Measurements from ENCODE around the gene ZNF273.
A peak's percentile ranks its signal among the peaks of the same experiment; 100 is the strongest.
"Not testable (repeated sequence)": the region's sequence is repeated elsewhere in the genome, so short reads cannot be mapped to it uniquely, and the experiment has no call there.

The ZNF273 gene

GRCh38 chr7:64890761-64891362 lies 12.2 kb upstream of the ZNF273 start:
- DNase-seq = peak in 1 of 2 donors; percentile 35

GRCh38 chr7:64891363-64892081 lies 11.6 kb upstream of the ZNF273 start:
- DNase-seq = not testable (repeated sequence)

- DNase-seq = peak in 1 of 2 donors; percentile 26
Measured at GRCh38 chr7:64892116-64892515, 11.0 kb upstream of the ZNF273 start.

- no peak for DNase-seq
Measured at GRCh38 chr7:64892666-64893309, 10.3 kb upstream of the ZNF273 start.

- DNase-seq = no peak
Measured at GRCh38 chr7:64893401-64893800, 9.7 kb upstream of the ZNF273 start.

GRCh38 chr7:64902461-64902805 lies 640 bp upstream of the ZNF273 start:
- not testable (repeated sequence) for DNase-seq

- DNase-seq = no peak
Measured at GRCh38 chr7:64904008-64904407, 935 bp downstream of the ZNF273 start.

- no peak for DNase-seq
Measured at GRCh38 chr7:64905133-64905532, 2.1 kb downstream of the ZNF273 start.

GRCh38 chr7:64905547-64905946 lies 2.5 kb downstream of the ZNF273 start:
- no peak for DNase-seq

GRCh38 chr7:64907641-64908326 lies 4.7 kb downstream of the ZNF273 start:
- DNase-seq = no peak

GRCh38 chr7:64908358-64908757 lies 5.3 kb downstream of the ZNF273 start:
- DNase-seq = no peak

- no peak for DNase-seq
Measured at GRCh38 chr7:64914557-64914956, 11.5 kb downstream of the ZNF273 start.

- DNase-seq = not testable (repeated sequence)
Measured at GRCh38 chr7:64915301-64915700, 12.2 kb downstream of the ZNF273 start.

- not testable (repeated sequence) for DNase-seq
Measured at GRCh38 chr7:64928252-64929187, 25.4 kb downstream of the ZNF273 start.

GRCh38 chr7:64934478-64934877 lies 31.4 kb downstream of the ZNF273 start:
- DNase-seq = no peak

- no peak for DNase-seq
Measured at GRCh38 chr7:64938540-64938939, 35.5 kb downstream of the ZNF273 start.

GRCh38 chr7:64940021-64940420 lies 36.9 kb downstream of the ZNF273 start:
- DNase-seq = not testable (repeated sequence)

- DNase-seq = not testable (repeated sequence)
Measured at GRCh38 chr7:64944667-64945502, 41.8 kb downstream of the ZNF273 start.

- DNase-seq = no peak
Measured at GRCh38 chr7:64945503-64946175, 42.6 kb downstream of the ZNF273 start.

GRCh38 chr7:64946772-64947171 lies 43.7 kb downstream of the ZNF273 start:
- DNase-seq = no peak
